ENCODE results near the gene AVEN. TPM values are rescaled to one million over a fixed set of nuclear protein-coding genes. Genes with fewer than 3 reads are reported as not detected.

The AVEN gene
- total and polyA plus RNA-seq, 4 donors: 8.1 to 21.8 (median 17.1) TPM

DNA sequence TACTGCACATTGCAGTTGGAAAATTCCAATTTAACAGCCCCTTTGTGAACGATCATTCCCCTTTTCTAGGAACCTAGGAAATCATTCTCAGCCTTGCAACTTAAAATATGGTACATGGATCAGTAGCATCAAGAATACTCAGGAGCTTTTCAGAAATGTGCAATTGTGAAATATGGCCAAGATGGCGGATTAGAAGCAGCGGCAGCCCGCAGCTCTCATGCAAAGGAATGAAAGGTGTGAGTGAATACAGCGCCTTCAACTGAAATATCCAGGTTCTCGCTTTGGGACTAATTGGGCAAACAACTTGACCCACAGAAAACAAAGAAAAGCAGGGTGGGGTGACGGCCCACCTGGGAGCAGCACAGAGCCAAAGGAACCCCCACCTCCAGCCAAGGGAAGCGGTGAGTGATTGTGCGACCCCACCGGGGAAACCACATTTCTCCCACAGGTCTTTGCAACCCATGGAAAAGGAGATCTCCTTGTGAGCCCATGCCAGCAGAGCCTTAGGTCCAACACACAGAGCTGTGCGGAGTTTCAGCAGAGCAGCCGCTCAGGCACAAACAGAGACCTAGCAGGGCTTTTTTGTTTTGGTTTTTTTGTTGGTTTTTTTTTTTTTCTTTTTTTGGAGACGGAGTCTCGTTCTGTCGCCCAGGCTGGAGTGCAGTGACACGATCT lies 7.6 kb upstream of the AVEN start:
- Histone ChIP-seq H3K4me1 (ENCODE audit: control insufficient read depth, insufficient read depth, low read length) (no peaks in the 10 kb centered on the region), H3K36me3 (ENCODE audit: control insufficient read depth, insufficient read depth, low read length) (no peaks in the 10 kb centered on the region), H3K27me3 (ENCODE audit: control insufficient read depth, insufficient read depth, low read length) (no peaks in the 10 kb centered on the region), H3K9me3 (ENCODE audit: control insufficient read depth, insufficient read depth, low read length) (peaks cover 2% of the 10 kb centered on the region), H3K4me3 (ENCODE audit: low read depth, low read length) (no peak overlapping the region), H3K27ac (ENCODE audit: low read depth, low read length) (no peak overlapping the region)
- WGBS (ENCODE audit: insufficient coverage): 97% methylated on average over 7 of the region's 16 CpGs
- DNase-seq (ENCODE audit: low read depth in 4 of 6, low spot score in 6 of 6): no peak

DNA sequence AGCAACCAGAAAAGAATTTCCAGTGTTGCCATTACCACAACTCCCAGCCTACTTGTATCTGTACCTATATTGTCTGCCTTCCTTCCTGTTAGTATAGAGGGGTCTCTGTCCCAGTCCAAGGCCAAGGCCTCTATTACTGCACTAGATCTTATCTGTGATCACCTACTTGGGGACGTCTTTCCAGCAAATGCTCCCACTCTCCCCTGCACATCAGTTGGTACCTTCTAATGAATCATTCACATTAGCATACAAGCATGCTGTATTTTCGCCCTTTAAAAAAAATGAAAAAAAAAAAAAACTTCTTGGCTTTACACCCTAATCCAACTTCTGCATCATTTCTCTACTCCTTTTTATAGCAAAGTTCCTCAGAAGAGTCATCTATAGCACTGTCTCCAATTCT lies 4.8 kb upstream of the AVEN start:
- Histone ChIP-seq H3K4me1 (ENCODE audit: control insufficient read depth, insufficient read depth, low read length) (no peaks in the 10 kb centered on the region), H3K27ac (ENCODE audit: low read depth, low read length) (no peak overlapping the region)
- 96% methylated on average over 2 of the region's 2 CpGs for WGBS (ENCODE audit: insufficient coverage)

DNA sequence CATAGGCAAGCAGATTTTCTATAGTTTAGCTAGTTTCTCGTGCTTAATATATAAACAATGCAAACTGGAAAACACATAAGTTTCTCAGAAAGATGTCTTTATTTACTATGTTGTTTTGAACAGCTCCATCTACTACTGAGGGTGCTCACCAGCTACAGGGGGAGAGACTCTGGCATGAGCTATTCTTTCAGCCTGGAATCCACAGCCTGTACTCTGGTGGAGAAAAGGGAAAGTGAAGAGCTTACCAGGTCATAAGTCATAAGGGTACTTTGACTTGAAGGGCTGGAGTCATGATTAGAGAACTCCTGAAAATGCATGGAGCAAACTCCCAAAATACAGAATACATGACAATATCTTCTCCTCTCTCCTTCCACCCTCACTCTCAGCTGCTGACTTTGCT lies 4.4 kb upstream of the AVEN start:
- H3K4me1 ChIP-seq (ENCODE audit: control insufficient read depth, insufficient read depth, low read length): no peaks in the 10 kb centered on the region
- H3K27ac ChIP-seq (ENCODE audit: low read depth, low read length): no peak overlapping the region
- WGBS (ENCODE audit: insufficient coverage): no CpG with 5 or more reads among the region's 1 CpG
- H3K36me3 ChIP-seq (ENCODE audit: control insufficient read depth, insufficient read depth, low read length): no peaks in the 10 kb centered on the region
- no peak for DNase-seq (ENCODE audit: low read depth in 4 of 6, low spot score in 6 of 6)
- H3K27me3 ChIP-seq (ENCODE audit: control insufficient read depth, insufficient read depth, low read length): no peaks in the 10 kb centered on the region
- no peak overlapping the region for H3K4me3 ChIP-seq (ENCODE audit: low read depth, low read length)
- no peaks in the 10 kb centered on the region for H3K9me3 ChIP-seq (ENCODE audit: control insufficient read depth, insufficient read depth, low read length)

More for the DNA sequence above, 4.8 kb upstream of the AVEN start:
- no peak for DNase-seq (ENCODE audit: low read depth in 4 of 6, low spot score in 6 of 6)
- H3K9me3 ChIP-seq (ENCODE audit: control insufficient read depth, insufficient read depth, low read length): no peaks in the 10 kb centered on the region
- H3K36me3 ChIP-seq (ENCODE audit: control insufficient read depth, insufficient read depth, low read length): no peaks in the 10 kb centered on the region
- no peak overlapping the region for H3K4me3 ChIP-seq (ENCODE audit: low read depth, low read length)
- H3K27me3 ChIP-seq (ENCODE audit: control insufficient read depth, insufficient read depth, low read length): no peaks in the 10 kb centered on the region

DNA sequence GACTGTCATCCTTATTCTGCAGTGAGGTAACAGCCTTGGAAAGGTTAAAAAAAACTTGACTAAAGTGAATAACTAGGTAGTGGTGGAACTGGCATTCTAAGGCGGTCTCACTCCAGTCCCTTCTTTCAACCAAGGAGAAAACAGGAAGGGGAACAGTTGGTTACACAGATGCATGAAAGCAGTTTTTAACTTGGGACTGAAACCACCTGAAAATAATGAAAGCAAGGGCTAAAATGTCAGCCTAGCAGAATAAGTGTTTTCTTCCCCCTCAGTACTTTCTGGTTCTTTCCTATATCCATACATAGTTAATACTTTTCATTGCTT lies 748 bp upstream of the AVEN start:
- H3K27ac ChIP-seq (ENCODE audit: low read depth, low read length): no peak overlapping the region
- H3K4me3 ChIP-seq (ENCODE audit: low read depth, low read length): peak overlapping the region; percentile 53
- H3K4me1 ChIP-seq (ENCODE audit: control insufficient read depth, insufficient read depth, low read length): no peaks in the 10 kb centered on the region
- no peak for DNase-seq (ENCODE audit: low read depth in 4 of 6, low spot score in 6 of 6)
- no CpG with 5 or more reads among the region's 1 CpG for WGBS (ENCODE audit: insufficient coverage)
- H3K36me3 ChIP-seq (ENCODE audit: control insufficient read depth, insufficient read depth, low read length): no peaks in the 10 kb centered on the region
- H3K27me3 ChIP-seq (ENCODE audit: control insufficient read depth, insufficient read depth, low read length): no peaks in the 10 kb centered on the region
- no peaks in the 10 kb centered on the region for H3K9me3 ChIP-seq (ENCODE audit: control insufficient read depth, insufficient read depth, low read length)

DNA sequence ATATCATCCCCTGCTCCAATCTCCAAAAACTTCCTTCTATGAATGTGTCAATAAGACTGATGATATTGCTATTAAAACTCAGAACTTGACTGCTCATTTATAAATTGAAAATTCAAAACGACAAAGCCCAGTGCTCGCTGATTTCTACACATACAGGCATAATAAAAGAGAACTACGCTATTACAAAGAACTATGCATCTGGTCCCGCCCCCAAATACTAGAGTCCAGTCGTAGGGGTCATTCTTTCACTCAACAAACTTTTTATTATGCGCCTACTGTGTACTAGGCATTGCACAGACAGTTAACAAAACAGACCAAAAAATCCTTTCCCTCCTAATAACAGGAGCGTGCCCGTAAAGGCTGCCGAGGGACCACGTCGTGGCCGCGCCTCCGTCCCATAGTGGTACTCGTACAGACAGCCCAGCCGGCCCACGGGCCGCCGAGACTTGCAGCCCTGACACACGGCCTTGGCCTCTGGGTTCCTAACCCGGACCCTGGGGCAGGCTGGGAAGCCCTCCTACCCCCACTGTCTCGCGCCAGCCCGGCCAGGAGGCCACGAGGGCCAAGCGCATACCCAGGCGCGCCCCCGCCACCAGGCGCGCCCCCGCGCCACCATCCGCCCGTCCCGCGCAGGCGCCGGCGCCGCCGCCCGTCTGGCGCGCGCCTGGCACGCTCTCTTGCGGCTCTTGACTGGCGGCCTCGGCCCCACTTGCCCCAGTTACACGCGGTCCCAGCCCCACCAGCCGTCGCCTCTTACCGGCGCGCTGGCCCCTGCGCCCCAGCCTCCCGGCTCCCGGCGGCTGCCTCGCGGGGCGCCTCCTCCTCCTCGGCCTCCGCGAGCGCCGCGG lies 757 bp downstream of the AVEN start:
- Histone ChIP-seq H3K9me3 (ENCODE audit: control insufficient read depth, insufficient read depth, low read length) (no peaks in the 10 kb centered on the region), H3K36me3 (ENCODE audit: control insufficient read depth, insufficient read depth, low read length) (no peaks in the 10 kb centered on the region), H3K4me1 (ENCODE audit: control insufficient read depth, insufficient read depth, low read length) (no peaks in the 10 kb centered on the region), H3K27me3 (ENCODE audit: control insufficient read depth, insufficient read depth, low read length) (no peaks in the 10 kb centered on the region), H3K27ac (ENCODE audit: low read depth, low read length) (peak overlapping the region; percentile 96), H3K4me3 (ENCODE audit: low read depth, low read length) (peak overlapping the region; percentile 96)
- DNase-seq (ENCODE audit: low read depth in 4 of 6, low spot score in 6 of 6): peak; percentile 60 to 95 (median 72)
- WGBS (ENCODE audit: insufficient coverage): under 1% methylated on average over 69 of the region's 70 CpGs

DNA sequence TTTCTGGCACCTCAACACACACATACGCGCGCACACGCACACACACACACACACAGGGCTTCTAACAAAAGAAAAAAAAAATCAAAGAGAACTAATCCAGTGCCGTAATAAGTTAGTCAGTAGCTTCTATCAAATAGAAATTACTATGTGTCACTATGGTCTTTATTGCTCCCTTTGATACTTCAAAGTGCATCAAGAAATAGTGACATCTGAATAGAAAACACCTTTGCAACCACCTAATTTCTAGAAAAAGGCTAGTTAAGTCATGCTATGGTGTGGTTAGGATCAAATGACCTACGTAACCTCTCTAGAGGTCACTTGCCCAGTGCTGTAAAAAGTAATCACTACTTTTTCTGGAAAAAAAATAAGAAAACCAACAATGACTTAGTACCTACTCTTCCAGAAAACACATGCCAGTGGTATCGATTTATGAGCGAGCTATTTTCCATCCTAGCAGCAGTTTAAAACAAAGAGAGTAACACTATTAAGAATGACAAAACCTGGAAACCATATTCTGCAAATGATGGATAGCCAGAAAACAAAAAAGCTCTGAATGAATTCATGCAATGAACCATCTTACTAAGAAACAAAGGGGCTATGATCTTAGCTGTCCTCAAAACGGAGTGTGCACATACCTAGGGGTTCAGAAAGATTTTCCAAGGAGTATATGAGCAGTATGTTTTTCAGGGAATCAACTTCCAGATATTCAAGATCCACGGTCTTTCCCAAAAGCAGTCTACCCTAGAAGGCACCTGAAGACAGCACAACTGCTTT lies 6.8 kb downstream of the AVEN start:
- WGBS (ENCODE audit: insufficient coverage): 100% methylated on average over 2 of the region's 10 CpGs
- no peak overlapping the region for H3K27ac ChIP-seq (ENCODE audit: low read depth, low read length)
- no peaks in the 10 kb centered on the region for H3K36me3 ChIP-seq (ENCODE audit: control insufficient read depth, insufficient read depth, low read length)
- no peaks in the 10 kb centered on the region for H3K4me1 ChIP-seq (ENCODE audit: control insufficient read depth, insufficient read depth, low read length)
- no peak for DNase-seq (ENCODE audit: low read depth in 4 of 6, low spot score in 6 of 6)
- H3K4me3 ChIP-seq (ENCODE audit: low read depth, low read length): no peak overlapping the region
- no peaks in the 10 kb centered on the region for H3K9me3 ChIP-seq (ENCODE audit: control insufficient read depth, insufficient read depth, low read length)
- no peaks in the 10 kb centered on the region for H3K27me3 ChIP-seq (ENCODE audit: control insufficient read depth, insufficient read depth, low read length)

DNA sequence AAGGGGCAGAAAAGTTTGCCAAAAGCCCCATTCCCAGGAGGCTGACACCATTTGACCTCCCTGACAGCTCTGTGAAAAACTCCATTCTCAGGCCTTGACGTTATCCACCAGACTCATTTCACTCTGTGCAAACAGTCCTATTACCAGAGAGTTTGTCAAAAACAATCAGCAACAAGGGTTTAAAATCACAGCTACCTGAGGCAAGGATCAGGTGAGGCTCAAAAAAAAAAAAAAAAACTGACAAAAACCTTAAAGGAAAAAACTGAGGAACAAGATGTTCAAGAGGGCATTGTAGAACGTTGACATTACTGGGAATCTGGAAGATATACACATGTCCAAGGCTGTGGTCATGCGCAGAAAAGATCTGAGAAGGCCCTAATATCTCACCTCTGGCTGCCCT lies 11.4 kb downstream of the AVEN start:
- no peak for DNase-seq (ENCODE audit: low read depth in 4 of 6, low spot score in 6 of 6)
- H3K27ac ChIP-seq (ENCODE audit: low read depth, low read length): no peak overlapping the region
- no peak overlapping the region for H3K4me3 ChIP-seq (ENCODE audit: low read depth, low read length)
- no peaks in the 10 kb centered on the region for H3K36me3 ChIP-seq (ENCODE audit: control insufficient read depth, insufficient read depth, low read length)
- peaks cover 4% of the 10 kb centered on the region for H3K4me1 ChIP-seq (ENCODE audit: control insufficient read depth, insufficient read depth, low read length)
- WGBS (ENCODE audit: insufficient coverage): 79% methylated on average over 3 of the region's 3 CpGs
- no peaks in the 10 kb centered on the region for H3K9me3 ChIP-seq (ENCODE audit: control insufficient read depth, insufficient read depth, low read length)
- no peaks in the 10 kb centered on the region for H3K27me3 ChIP-seq (ENCODE audit: control insufficient read depth, insufficient read depth, low read length)

DNA sequence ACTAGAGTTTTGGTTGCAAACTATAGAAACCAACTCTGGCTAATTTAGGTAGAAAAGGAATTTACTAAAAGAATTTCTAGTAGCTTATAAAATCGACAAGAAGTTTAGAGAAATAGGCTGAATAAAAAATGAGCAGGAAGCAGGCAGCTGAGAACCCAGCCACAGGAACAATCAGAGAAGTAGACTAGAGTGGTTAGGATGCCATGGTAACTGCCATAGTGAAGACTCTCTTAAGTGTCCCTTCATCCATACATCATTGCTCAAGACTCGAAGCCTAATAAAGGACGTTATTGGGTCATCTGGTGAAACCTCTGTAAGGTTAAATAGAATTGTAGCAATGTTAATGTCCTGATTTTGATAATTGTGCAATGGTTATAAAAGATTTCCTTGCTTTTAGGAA lies 13.8 kb downstream of the AVEN start:
- WGBS (ENCODE audit: insufficient coverage): 45% methylated on average over 2 of the region's 3 CpGs
- peaks cover 7% of the 10 kb centered on the region for H3K4me1 ChIP-seq (ENCODE audit: control insufficient read depth, insufficient read depth, low read length)
- H3K36me3 ChIP-seq (ENCODE audit: control insufficient read depth, insufficient read depth, low read length): no peaks in the 10 kb centered on the region
- no peaks in the 10 kb centered on the region for H3K9me3 ChIP-seq (ENCODE audit: control insufficient read depth, insufficient read depth, low read length)
- no peak for DNase-seq (ENCODE audit: low read depth in 4 of 6, low spot score in 6 of 6)
- no peak overlapping the region for H3K27ac ChIP-seq (ENCODE audit: low read depth, low read length)
- no peak overlapping the region for H3K4me3 ChIP-seq (ENCODE audit: low read depth, low read length)
- H3K27me3 ChIP-seq (ENCODE audit: control insufficient read depth, insufficient read depth, low read length): no peaks in the 10 kb centered on the region

DNA sequence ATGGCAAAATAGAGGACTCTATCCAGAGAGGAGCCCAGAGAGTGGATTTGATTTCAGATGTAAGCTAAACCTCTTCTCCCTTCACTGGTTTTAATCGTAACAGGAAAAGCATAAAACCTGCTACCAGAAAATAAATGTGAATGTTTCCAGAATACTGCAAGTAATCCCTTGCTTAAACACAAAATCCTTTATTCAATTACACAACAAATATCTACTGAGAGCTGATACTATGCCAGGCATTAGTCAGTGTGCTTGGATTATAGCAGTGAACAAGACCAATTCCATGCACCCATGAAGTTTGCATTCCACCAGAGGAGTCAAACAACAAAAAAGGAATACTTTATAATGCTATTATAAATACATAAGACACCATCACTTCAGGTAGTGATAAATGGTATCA lies 15.1 kb downstream of the AVEN start:
- Histone ChIP-seq H3K27ac (ENCODE audit: low read depth, low read length) (no peak overlapping the region), H3K9me3 (ENCODE audit: control insufficient read depth, insufficient read depth, low read length) (no peaks in the 10 kb centered on the region), H3K27me3 (ENCODE audit: control insufficient read depth, insufficient read depth, low read length) (no peaks in the 10 kb centered on the region), H3K4me1 (ENCODE audit: control insufficient read depth, insufficient read depth, low read length) (peaks cover 7% of the 10 kb centered on the region), H3K36me3 (ENCODE audit: control insufficient read depth, insufficient read depth, low read length) (no peaks in the 10 kb centered on the region), H3K4me3 (ENCODE audit: low read depth, low read length) (no peak overlapping the region)
- no peak for DNase-seq (ENCODE audit: low read depth in 4 of 6, low spot score in 6 of 6)
- no CpG with 5 or more reads among the region's 1 CpG for WGBS (ENCODE audit: insufficient coverage)
